Measurements from ENCODE around the gene YWHAB.

DNA sequence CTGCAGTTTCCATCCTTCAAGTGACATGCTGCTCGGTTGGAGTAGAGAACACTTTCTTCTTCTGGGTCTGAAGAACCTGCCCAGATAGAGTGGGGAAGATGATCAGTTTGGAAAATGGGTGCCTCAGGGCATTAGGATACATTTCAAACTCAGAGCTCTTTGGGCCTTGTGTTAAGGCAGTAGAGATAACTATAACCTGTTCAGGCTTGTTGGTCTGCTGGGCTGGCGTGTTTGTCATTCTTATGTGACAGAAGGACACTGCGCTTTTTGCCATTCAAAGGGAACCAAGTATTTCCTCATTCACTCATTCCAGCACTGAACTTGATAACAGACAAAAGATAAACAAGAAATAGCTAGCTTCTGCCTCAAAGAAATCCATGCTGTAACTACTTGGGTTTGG, 70.9 kb downstream of the YWHAB start:
- TF ChIP-seq CTCF (IDR thresholded peaks at IDR 0.05 in 2 of 3, conservative IDR thresholded peaks at IDR 0.05 in 1 of 3; ENCODE audit: control insufficient read depth in 2 of 3, extremely low read depth in 1 of 3, insufficient read depth in 1 of 3, low read depth in 3 of 3, low read length in 3 of 3) (no peak), ZNF384 (IDR thresholded peaks at IDR 0.05; ENCODE audit: borderline replicate concordance, low read depth, low read length) (no peak), TCF3 (IDR thresholded peaks at IDR 0.05; ENCODE audit: borderline replicate concordance, insufficient read depth, low read depth, low read length) (no peak), SUZ12 (IDR thresholded peaks at IDR 0.05; ENCODE audit: unreplicated experiment) (no peak), EZH2 (IDR thresholded peaks at IDR 0.05; ENCODE audit: borderline replicate concordance, control insufficient read depth, low read depth, low read length) (no peak), POLR2A (IDR thresholded peaks at IDR 0.05; ENCODE audit: low read depth, low read length) (no peak)
